GM18951 (cell line): ENCODE data around the gene RIMBP2.

ENCODE experiments used
- POLR2A ChIP-seq: IDR thresholded peaks from 4 replicates; pipeline ENCODE4 v1.6.1; 2011; ENCODE audit warnings: mild to moderate bottlenecking; ENCODE audit not compliant: insufficient read length, insufficient read depth; ENCODE audit errors: extremely low read depth
- in situ Hi-C: fragments of 300-500 bp; cut with MboI; formaldehyde crosslinking; loops from one replicate; pipeline ENCODE4 v1.12.0; 2022; ENCODE audit warnings: low sequenced_read_pairs, mixed read lengths, inconsistent platforms; ENCODE audit not compliant: unreplicated experiment

Gene RIMBP2

GRCh38 chr12:130620281-130620680, 95.8 kb downstream of the RIMBP2 start:
- in situ Hi-C loops: no loop called here

GRCh38 chr12:130619385-130620001, 96.6 kb downstream of the RIMBP2 start:
- in situ Hi-C loops: no loop called here
- TF ChIP-seq POLR2A: no peak

More at GRCh38 chr12:130620281-130620680, 95.8 kb downstream of the RIMBP2 start:
- TF ChIP-seq POLR2A: no peak

- in situ Hi-C loops: no loop called here
- TF ChIP-seq POLR2A: no peak
These were observed 98.9 kb downstream of the RIMBP2 start for GRCh38 chr12:130617219-130617618.

GRCh38 chr12:130615861-130616345, 100.2 kb downstream of the RIMBP2 start:
- in situ Hi-C loops: no loop called here
- TF ChIP-seq POLR2A: no peak

GRCh38 chr12:130614530-130614905, 101.6 kb downstream of the RIMBP2 start:
- in situ Hi-C loops: no loop called here
- no peak for TF ChIP-seq POLR2A

- in situ Hi-C loops: no loop called here
- TF ChIP-seq POLR2A: no peak
These were observed 102.1 kb downstream of the RIMBP2 start for GRCh38 chr12:130613831-130614529.

GRCh38 chr12:130613131-130613530, 103.0 kb downstream of the RIMBP2 start:
- TF ChIP-seq POLR2A: no peak
- in situ Hi-C loops: no loop called here

GRCh38 chr12:130611026-130611905, 104.8 kb downstream of the RIMBP2 start:
- no peak for TF ChIP-seq POLR2A
- in situ Hi-C loops: no loop called here

GRCh38 chr12:130609966-130610365, 106.1 kb downstream of the RIMBP2 start:
- in situ Hi-C loops: no loop called here
- TF ChIP-seq POLR2A: no peak

GRCh38 chr12:130608831-130609230, 107.3 kb downstream of the RIMBP2 start:
- in situ Hi-C loops: no loop called here

GRCh38 chr12:130608132-130608531, 108.0 kb downstream of the RIMBP2 start:
- in situ Hi-C loops: no loop called here
- no peak for TF ChIP-seq POLR2A

More at GRCh38 chr12:130608831-130609230, 107.3 kb downstream of the RIMBP2 start:
- TF ChIP-seq POLR2A: no peak

- TF ChIP-seq POLR2A: no peak
- in situ Hi-C loops: no loop called here
These were observed 109.9 kb downstream of the RIMBP2 start for GRCh38 chr12:130606231-130606630.

GRCh38 chr12:130603396-130603965, 112.6 kb downstream of the RIMBP2 start:
- in situ Hi-C loops: no loop called here
- TF ChIP-seq POLR2A: no peak
